GM23338 (cell line): ENCODE results near the gene SMG6. TPM values are rescaled to one million over a fixed set of nuclear protein-coding genes. Genes with fewer than 3 reads are reported as not detected.

Source experiments
- ATAC-seq: fragments of 200-7000 bp; cut with Tn5 transposase; 3 replicates; pipeline ENCODE4 v1.9.1; 2020
- DNase-seq: peaks from one replicate; pipeline ENCODE4 v3.0.0-alpha.2; 2015; ENCODE audit warnings: low spot score
- H2AFZ ChIP-seq: fragments of 200-600 bp; sonication (generic); 2 replicates; pipeline ENCODE4 v1.8.0; 2016; ENCODE audit warnings: antibody characterized with exemption, mild to moderate bottlenecking, moderate library complexity
- H3F3A ChIP-seq: fragments of 200-600 bp; sonication (generic); replicated peaks from 2 replicates; pipeline ENCODE4 v1.8.0; 2017; ENCODE audit warnings: antibody characterized with exemption, mixed run types, low read depth
- H3K27ac ChIP-seq: fragments of 200-600 bp; sonication (generic); 2 replicates; pipeline ENCODE4 v1.6.1; 2016; ENCODE audit warnings: low read depth
- H3K27me3 ChIP-seq: fragments of 200-600 bp; sonication (generic); 2 replicates; pipeline ENCODE4 v1.8.0; 2016; ENCODE audit warnings: mild to moderate bottlenecking, mixed run types, moderate library complexity; ENCODE audit not compliant: insufficient read depth
- H3K36me3 ChIP-seq: fragments of 200-600 bp; sonication (generic); 2 replicates; pipeline ENCODE4 v1.8.0; 2016; ENCODE audit warnings: mild to moderate bottlenecking; ENCODE audit not compliant: insufficient read depth
- H3K4me1 ChIP-seq: fragments of 200-600 bp; sonication (generic); 2 replicates; pipeline ENCODE4 v1.8.0; 2016; ENCODE audit warnings: mild to moderate bottlenecking, moderate library complexity; ENCODE audit not compliant: insufficient read depth
- H3K4me2 ChIP-seq: fragments of 200-600 bp; sonication (generic); 2 replicates; pipeline ENCODE4 v1.7.1; 2017; ENCODE audit warnings: mixed run types
- H3K4me3 ChIP-seq: fragments of 200-600 bp; sonication (generic); 2 replicates; pipeline ENCODE4 v1.6.1; 2016; ENCODE audit warnings: mixed run types
- H3K79me2 ChIP-seq: fragments of 200-600 bp; sonication (generic); replicated peaks from 2 replicates; pipeline ENCODE4 v1.8.0; 2017; ENCODE audit warnings: mild to moderate bottlenecking; ENCODE audit not compliant: insufficient read depth
- H3K9me2 ChIP-seq: fragments of 200-600 bp; sonication (generic); 2 replicates; pipeline ENCODE4 v1.8.0; 2017; ENCODE audit not compliant: insufficient read depth
- H4K20me1 ChIP-seq: fragments of 200-600 bp; sonication (generic); replicated peaks from 2 replicates; pipeline ENCODE4 v1.8.0; 2017; ENCODE audit warnings: mild to moderate bottlenecking; ENCODE audit not compliant: insufficient read depth
- H3K27ac Mint-ChIP-seq: 2 replicates; pipeline ENCODE4 v1.8.0; 2020; ENCODE audit warnings: inconsistent platforms, mild to moderate bottlenecking, moderate library complexity, mixed read lengths
- H3K27me3 Mint-ChIP-seq: 3 replicates; pipeline ENCODE4 v1.8.0; 2022; ENCODE audit warnings: low read depth, mild to moderate bottlenecking, moderate library complexity, mixed read lengths, inconsistent platforms; ENCODE audit not compliant: insufficient read depth, poor library complexity
- H3K36me3 Mint-ChIP-seq: 3 replicates; pipeline ENCODE4 v1.8.0; 2021; ENCODE audit warnings: low read depth, mild to moderate bottlenecking, inconsistent platforms, moderate library complexity, mixed read lengths
- H3K4me1 Mint-ChIP-seq: 3 replicates; pipeline ENCODE4 v1.8.0; 2020; ENCODE audit warnings: mild to moderate bottlenecking, inconsistent platforms, mixed read lengths
- H3K4me3 Mint-ChIP-seq: 3 replicates; pipeline ENCODE4 v1.8.0; 2021; ENCODE audit warnings: moderate library complexity, mild to moderate bottlenecking, inconsistent platforms, mixed read lengths
- H3K9me3 Mint-ChIP-seq: 3 replicates; pipeline ENCODE4 v1.8.0; 2020; ENCODE audit warnings: moderate library complexity, mild to moderate bottlenecking, inconsistent platforms, mixed read lengths
- CREB1 ChIP-seq: fragments of 250-450 bp; sonication (Bioruptor Pico); IDR thresholded peaks from 2 replicates; pipeline ENCODE4 v1.5.0; 2020; ENCODE audit warnings: low read depth, mild to moderate bottlenecking, moderate library complexity
- EZH2 ChIP-seq: fragments of 200-600 bp; sonication (generic); IDR thresholded peaks from one replicate; pipeline ENCODE4 v1.8.0; 2017; ENCODE audit warnings: antibody characterized with exemption, mild to moderate bottlenecking, low read depth; ENCODE audit not compliant: unreplicated experiment
- EZH2phosphoT487 ChIP-seq: fragments of 200-600 bp; sonication (generic); IDR thresholded peaks from one replicate; pipeline ENCODE4 v1.8.1; 2018; ENCODE audit warnings: antibody characterized with exemption; ENCODE audit not compliant: unreplicated experiment
- NANOG ChIP-seq: IDR thresholded peaks from 2 replicates; pipeline ENCODE4 v1.6.1; 2016; ENCODE audit warnings: antibody characterized with exemption, borderline replicate concordance
- POLR2AphosphoS5 ChIP-seq: IDR thresholded peaks from 2 replicates; pipeline ENCODE4 v1.6.1; 2016; ENCODE audit warnings: antibody characterized with exemption, low read depth
- STAT1 ChIP-seq: IDR thresholded peaks from one replicate; pipeline ENCODE4 v1.6.1; 2016; ENCODE audit warnings: antibody characterized with exemption; ENCODE audit not compliant: unreplicated experiment
- ZNF114 ChIP-seq: fragments of 250-450 bp; sonication (Bioruptor Pico); IDR thresholded peaks from 2 replicates; pipeline ENCODE4 v1.5.0; 2020; ENCODE audit warnings: mild to moderate bottlenecking, moderate library complexity
- ZNF331 ChIP-seq: fragments of 250-450 bp; sonication (Bioruptor Pico); IDR thresholded peaks from 2 replicates; pipeline ENCODE4 v1.5.0; 2020; ENCODE audit warnings: low read depth, mild to moderate bottlenecking, moderate library complexity
- polyA plus RNA-seq: library from polyadenylated mRNA; unstranded; fragments of >200 nt; fragmentation: Nextera tagmentation; extraction: Ambion mirVana; gene quantifications from 2 replicates; pipeline ENCODE4 v1.2.1, GENCODE V29; 2016
- total RNA-seq: library from RNA; depleted of rRNA; stranded (reverse); fragments of >200 nt; shearing (Covaris generic); gene quantifications from 2 replicates; pipeline ENCODE4 v1.2.3, GENCODE V29; 2014
- TF ChIP-seq, protein P1 (sequence below): IDR thresholded peaks from one replicate; pipeline ENCODE4 v1.6.1; 2018; ENCODE audit warnings: antibody characterized with exemption; ENCODE audit not compliant: unreplicated experiment
- TF ChIP-seq, protein P2 (sequence below): IDR thresholded peaks from 2 replicates; pipeline ENCODE4 v1.6.1; 2016; ENCODE audit warnings: antibody characterized with exemption
- TF ChIP-seq, protein P3 (sequence below), 2 experiments: fragments of 200-600 bp in 1 of 2; sonication (generic) in 1 of 2; conservative IDR thresholded peaks; 2 replicates each; pipeline versions ENCODE4 v1.5.1 to v1.6.1; 2016 to 2017; ENCODE audit warnings: antibody characterized with exemption in 2 of 2, low read depth in 2 of 2, mild to moderate bottlenecking in 2 of 2, moderate library complexity in 1 of 2
- TF ChIP-seq, protein P4 (sequence below): fragments of 250-450 bp; sonication (Bioruptor Pico); IDR thresholded peaks from 2 replicates; pipeline ENCODE4 v1.5.0; 2020; ENCODE audit warnings: mild to moderate bottlenecking, moderate library complexity

Gene SMG6
- total and polyA plus RNA-seq, 2 experiments from 2014 or later: 10.4 to 43.1 TPM

DNA sequence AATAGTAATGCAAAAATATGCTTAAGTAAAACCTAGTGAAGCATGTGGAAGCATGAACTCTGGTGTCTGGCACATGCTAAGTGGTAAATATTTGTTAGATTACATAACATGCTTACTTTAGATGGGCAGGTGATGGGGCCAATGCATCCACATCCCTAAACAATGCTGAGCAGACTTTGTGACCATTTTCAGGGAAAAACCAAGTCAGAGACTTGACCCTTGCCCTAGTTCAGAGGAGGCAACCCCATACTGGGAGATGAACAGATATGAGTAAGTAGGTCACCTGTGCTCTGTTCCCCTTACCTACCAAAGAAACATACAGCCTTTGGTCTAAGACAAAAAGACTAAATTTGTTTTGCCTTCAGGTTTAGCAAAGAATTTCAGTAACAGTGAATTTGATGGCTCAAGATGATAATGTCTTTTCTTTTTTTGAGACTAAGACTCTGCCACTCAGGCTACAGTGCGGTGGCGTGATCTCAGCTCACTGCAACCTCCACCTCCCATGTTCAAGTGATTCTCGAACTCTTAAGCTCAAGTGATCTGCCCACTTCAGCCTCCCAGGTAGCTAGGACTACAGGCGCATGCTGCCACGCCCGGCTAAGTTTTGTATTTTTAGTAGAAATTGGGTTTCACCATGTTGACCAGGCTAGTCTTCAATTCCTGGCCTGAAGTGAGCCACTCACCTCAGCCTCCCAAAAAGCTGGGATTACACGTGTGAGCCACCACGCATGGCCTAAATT, 157.3 kb downstream of the SMG6 start:
- Histone ChIP-seq H3K4me1 (no peaks in the 10 kb centered on the region), H3F3A (no peaks in the 10 kb centered on the region), H2AFZ (no peak overlapping the region), H3K9me2 (no peaks in the 10 kb centered on the region), H3K36me3 (no peaks in the 10 kb centered on the region; the same call in none of the 2 replicates), H3K4me3 (no peak overlapping the region), H3K27ac (no peak overlapping the region), H4K20me1 (no peaks in the 10 kb centered on the region), H3K4me2 (no peak overlapping the region), H3K27me3 (no peaks in the 10 kb centered on the region), H3K79me2 (no peaks in the 10 kb centered on the region)
- ATAC-seq (no peak), DNase-seq (no peak)
- H3K27ac Mint-ChIP-seq: no peak overlapping the region
- no peaks in the 10 kb centered on the region for H3K9me3 Mint-ChIP-seq
- H3K27me3 Mint-ChIP-seq: no peaks in the 10 kb centered on the region
- TF ChIP-seq CREB1 (CRISPR knock-in tag) (no peak), STAT1 (no peak), NANOG (no peak), EZH2 (no peak), ZNF331 (CRISPR knock-in tag) (no peak), EZH2phosphoT487 (no peak), POLR2AphosphoS5 (no peak), ZNF114 (CRISPR knock-in tag) (no peak)
- TF ChIP-seq, protein P1, sequence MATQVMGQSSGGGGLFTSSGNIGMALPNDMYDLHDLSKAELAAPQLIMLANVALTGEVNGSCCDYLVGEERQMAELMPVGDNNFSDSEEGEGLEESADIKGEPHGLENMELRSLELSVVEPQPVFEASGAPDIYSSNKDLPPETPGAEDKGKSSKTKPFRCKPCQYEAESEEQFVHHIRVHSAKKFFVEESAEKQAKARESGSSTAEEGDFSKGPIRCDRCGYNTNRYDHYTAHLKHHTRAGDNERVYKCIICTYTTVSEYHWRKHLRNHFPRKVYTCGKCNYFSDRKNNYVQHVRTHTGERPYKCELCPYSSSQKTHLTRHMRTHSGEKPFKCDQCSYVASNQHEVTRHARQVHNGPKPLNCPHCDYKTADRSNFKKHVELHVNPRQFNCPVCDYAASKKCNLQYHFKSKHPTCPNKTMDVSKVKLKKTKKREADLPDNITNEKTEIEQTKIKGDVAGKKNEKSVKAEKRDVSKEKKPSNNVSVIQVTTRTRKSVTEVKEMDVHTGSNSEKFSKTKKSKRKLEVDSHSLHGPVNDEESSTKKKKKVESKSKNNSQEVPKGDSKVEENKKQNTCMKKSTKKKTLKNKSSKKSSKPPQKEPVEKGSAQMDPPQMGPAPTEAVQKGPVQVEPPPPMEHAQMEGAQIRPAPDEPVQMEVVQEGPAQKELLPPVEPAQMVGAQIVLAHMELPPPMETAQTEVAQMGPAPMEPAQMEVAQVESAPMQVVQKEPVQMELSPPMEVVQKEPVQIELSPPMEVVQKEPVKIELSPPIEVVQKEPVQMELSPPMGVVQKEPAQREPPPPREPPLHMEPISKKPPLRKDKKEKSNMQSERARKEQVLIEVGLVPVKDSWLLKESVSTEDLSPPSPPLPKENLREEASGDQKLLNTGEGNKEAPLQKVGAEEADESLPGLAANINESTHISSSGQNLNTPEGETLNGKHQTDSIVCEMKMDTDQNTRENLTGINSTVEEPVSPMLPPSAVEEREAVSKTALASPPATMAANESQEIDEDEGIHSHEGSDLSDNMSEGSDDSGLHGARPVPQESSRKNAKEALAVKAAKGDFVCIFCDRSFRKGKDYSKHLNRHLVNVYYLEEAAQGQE: no peak
- TF ChIP-seq, protein P2, sequence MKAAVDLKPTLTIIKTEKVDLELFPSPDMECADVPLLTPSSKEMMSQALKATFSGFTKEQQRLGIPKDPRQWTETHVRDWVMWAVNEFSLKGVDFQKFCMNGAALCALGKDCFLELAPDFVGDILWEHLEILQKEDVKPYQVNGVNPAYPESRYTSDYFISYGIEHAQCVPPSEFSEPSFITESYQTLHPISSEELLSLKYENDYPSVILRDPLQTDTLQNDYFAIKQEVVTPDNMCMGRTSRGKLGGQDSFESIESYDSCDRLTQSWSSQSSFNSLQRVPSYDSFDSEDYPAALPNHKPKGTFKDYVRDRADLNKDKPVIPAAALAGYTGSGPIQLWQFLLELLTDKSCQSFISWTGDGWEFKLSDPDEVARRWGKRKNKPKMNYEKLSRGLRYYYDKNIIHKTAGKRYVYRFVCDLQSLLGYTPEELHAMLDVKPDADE: no peak
- TF ChIP-seq, protein P3, sequence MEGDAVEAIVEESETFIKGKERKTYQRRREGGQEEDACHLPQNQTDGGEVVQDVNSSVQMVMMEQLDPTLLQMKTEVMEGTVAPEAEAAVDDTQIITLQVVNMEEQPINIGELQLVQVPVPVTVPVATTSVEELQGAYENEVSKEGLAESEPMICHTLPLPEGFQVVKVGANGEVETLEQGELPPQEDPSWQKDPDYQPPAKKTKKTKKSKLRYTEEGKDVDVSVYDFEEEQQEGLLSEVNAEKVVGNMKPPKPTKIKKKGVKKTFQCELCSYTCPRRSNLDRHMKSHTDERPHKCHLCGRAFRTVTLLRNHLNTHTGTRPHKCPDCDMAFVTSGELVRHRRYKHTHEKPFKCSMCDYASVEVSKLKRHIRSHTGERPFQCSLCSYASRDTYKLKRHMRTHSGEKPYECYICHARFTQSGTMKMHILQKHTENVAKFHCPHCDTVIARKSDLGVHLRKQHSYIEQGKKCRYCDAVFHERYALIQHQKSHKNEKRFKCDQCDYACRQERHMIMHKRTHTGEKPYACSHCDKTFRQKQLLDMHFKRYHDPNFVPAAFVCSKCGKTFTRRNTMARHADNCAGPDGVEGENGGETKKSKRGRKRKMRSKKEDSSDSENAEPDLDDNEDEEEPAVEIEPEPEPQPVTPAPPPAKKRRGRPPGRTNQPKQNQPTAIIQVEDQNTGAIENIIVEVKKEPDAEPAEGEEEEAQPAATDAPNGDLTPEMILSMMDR (conservative IDR thresholded peaks at IDR 0.05; ENCODE audit: low read depth in 2 of 2): no peak
- TF ChIP-seq, protein P4, sequence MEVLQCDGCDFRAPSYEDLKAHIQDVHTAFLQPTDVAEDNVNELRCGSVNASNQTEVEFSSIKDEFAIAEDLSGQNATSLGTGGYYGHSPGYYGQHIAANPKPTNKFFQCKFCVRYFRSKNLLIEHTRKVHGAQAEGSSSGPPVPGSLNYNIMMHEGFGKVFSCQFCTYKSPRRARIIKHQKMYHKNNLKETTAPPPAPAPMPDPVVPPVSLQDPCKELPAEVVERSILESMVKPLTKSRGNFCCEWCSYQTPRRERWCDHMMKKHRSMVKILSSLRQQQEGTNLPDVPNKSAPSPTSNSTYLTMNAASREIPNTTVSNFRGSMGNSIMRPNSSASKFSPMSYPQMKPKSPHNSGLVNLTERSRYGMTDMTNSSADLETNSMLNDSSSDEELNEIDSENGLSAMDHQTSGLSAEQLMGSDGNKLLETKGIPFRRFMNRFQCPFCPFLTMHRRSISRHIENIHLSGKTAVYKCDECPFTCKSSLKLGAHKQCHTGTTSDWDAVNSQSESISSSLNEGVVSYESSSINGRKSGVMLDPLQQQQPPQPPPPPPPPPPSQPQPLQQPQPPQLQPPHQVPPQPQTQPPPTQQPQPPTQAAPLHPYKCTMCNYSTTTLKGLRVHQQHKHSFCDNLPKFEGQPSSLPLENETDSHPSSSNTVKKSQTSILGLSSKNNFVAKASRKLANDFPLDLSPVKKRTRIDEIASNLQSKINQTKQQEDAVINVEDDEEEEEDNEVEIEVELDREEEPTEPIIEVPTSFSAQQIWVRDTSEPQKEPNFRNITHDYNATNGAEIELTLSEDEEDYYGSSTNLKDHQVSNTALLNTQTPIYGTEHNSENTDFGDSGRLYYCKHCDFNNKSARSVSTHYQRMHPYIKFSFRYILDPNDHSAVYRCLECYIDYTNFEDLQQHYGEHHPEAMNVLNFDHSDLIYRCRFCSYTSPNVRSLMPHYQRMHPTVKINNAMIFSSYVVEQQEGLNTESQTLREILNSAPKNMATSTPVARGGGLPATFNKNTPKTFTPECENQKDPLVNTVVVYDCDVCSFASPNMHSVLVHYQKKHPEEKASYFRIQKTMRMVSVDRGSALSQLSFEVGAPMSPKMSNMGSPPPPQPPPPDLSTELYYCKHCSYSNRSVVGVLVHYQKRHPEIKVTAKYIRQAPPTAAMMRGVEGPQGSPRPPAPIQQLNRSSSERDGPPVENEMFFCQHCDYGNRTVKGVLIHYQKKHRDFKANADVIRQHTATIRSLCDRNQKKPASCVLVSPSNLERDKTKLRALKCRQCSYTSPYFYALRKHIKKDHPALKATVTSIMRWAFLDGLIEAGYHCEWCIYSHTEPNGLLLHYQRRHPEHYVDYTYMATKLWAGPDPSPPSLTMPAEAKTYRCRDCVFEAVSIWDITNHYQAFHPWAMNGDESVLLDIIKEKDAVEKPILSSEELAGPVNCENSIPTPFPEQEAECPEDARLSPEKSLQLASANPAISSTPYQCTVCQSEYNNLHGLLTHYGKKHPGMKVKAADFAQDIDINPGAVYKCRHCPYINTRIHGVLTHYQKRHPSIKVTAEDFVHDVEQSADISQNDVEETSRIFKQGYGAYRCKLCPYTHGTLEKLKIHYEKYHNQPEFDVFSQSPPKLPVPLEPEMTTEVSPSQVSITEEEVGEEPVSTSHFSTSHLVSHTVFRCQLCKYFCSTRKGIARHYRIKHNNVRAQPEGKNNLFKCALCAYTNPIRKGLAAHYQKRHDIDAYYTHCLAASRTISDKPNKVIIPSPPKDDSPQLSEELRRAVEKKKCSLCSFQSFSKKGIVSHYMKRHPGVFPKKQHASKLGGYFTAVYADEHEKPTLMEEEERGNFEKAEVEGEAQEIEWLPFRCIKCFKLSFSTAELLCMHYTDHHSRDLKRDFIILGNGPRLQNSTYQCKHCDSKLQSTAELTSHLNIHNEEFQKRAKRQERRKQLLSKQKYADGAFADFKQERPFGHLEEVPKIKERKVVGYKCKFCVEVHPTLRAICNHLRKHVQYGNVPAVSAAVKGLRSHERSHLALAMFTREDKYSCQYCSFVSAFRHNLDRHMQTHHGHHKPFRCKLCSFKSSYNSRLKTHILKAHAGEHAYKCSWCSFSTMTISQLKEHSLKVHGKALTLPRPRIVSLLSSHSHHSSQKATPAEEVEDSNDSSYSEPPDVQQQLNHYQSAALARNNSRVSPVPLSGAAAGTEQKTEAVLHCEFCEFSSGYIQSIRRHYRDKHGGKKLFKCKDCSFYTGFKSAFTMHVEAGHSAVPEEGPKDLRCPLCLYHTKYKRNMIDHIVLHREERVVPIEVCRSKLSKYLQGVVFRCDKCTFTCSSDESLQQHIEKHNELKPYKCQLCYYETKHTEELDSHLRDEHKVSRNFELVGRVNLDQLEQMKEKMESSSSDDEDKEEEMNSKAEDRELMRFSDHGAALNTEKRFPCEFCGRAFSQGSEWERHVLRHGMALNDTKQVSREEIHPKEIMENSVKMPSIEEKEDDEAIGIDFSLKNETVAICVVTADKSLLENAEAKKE: no peak
- H3K4me1 Mint-ChIP-seq: no peaks in the 10 kb centered on the region
- peaks cover 3% of the 10 kb centered on the region; the same call in 1 of the 3 replicates for H3K36me3 Mint-ChIP-seq
- no peak overlapping the region for H3K4me3 Mint-ChIP-seq
